Mucosa of descending colon (tissue), 3 donors: ENCODE results near the gene AREG. TPM values are rescaled to one million over a fixed set of nuclear protein-coding genes. Genes with fewer than 3 reads are reported as not detected.
A peak's percentile ranks its signal among the peaks of the same experiment; 100 is the strongest.

Source experiments
- ATAC-seq: fragments of 200-7000 bp; cut with Tn5 transposase; one replicate; pipeline ENCODE4 v1.9.1; 2020; ENCODE audit warnings: mild to moderate bottlenecking, moderate library complexity
- DNase-seq, 3 donors: peaks; one replicate each; pipeline ENCODE4 v3.0.0-alpha.2; 2020
- H3K36me3 ChIP-seq: fragments of 200-600 bp; one replicate; pipeline ENCODE4 v1.8.0; 2021; ENCODE audit warnings: low read depth, mild to moderate bottlenecking
- H3K4me1 ChIP-seq: fragments of 200-600 bp; one replicate; pipeline ENCODE4 v1.8.0; 2021; ENCODE audit warnings: low read depth, mild to moderate bottlenecking
- H3K4me3 ChIP-seq: fragments of 200-600 bp; one replicate; pipeline ENCODE4 v1.8.0; 2021; ENCODE audit warnings: mild to moderate bottlenecking
- H3K9me3 ChIP-seq: fragments of 200-600 bp; one replicate; pipeline ENCODE4 v1.8.0; 2021; ENCODE audit warnings: mild to moderate bottlenecking
- intact Hi-C, 2 donors: fragments of 100-400 bp; cut with DNase I in 1 of 2; cut with micrococcal nuclease in 1 of 2; formaldehyde crosslinking; loops; one replicate each; pipeline versions ENCODE4 v1.11.0 to v1.11.1; 2022; cut with DNase I, micrococcal nuclease
- total RNA-seq, 3 donors: library from RNA; stranded (reverse); fragmentation: NEBNext Ultra II Directional in 2 of 3; extraction: Animal tissue kit (Norgen Biotek cat#: 25700) in 2 of 3; gene quantifications; one replicate each; pipeline versions ENCODE4 v1.2.1 to v1.2.4, GENCODE V29; 2021 to 2023
- TF ChIP-seq, protein P1 (sequence below): fragments of 200-600 bp; IDR thresholded peaks from one replicate; pipeline ENCODE4 v1.8.0; 2022; ENCODE audit warnings: antibody characterized with exemption, mild to moderate bottlenecking
- donor health status: DM: no; HTN: no; CAD: no; lungs with moderate emphysema.
- donor health status: DM: no; HTN: no; CAD: no.
- donor health status: DM: no; HTN: yes; CAD: no.

AREG gene
- total RNA-seq, 3 donors from 2014 or later: 16.9 to 26.2 (median 18.9) TPM

DNA sequence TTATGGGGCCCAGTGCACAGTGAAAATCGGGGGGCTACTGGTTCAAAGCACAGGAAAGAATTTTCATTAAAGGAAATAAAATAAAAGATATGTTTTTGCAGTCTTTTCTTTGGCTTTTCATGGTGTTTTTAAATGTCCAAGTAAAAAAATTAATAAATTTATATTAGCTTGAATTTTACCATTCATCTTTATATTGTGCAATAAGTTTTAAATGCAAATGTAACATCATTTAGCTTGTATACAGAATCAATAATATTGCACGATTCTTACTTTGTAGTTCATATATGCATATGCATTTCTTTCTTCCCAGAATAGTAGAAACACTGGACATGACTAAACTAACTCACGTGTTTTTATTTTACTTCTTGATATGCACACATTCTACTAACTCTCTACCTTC is 31.0 kb downstream of the AREG start:
- DNase-seq: no peak
- Histone ChIP-seq H3K36me3 (no peaks in the 10 kb centered on the region), H3K4me3 (no peak overlapping the region), H3K4me1 (peaks cover 3% of the 10 kb centered on the region), H3K9me3 (no peaks in the 10 kb centered on the region)
- intact Hi-C loops: no loop called here
- ATAC-seq: no peak
- TF ChIP-seq, protein P1, sequence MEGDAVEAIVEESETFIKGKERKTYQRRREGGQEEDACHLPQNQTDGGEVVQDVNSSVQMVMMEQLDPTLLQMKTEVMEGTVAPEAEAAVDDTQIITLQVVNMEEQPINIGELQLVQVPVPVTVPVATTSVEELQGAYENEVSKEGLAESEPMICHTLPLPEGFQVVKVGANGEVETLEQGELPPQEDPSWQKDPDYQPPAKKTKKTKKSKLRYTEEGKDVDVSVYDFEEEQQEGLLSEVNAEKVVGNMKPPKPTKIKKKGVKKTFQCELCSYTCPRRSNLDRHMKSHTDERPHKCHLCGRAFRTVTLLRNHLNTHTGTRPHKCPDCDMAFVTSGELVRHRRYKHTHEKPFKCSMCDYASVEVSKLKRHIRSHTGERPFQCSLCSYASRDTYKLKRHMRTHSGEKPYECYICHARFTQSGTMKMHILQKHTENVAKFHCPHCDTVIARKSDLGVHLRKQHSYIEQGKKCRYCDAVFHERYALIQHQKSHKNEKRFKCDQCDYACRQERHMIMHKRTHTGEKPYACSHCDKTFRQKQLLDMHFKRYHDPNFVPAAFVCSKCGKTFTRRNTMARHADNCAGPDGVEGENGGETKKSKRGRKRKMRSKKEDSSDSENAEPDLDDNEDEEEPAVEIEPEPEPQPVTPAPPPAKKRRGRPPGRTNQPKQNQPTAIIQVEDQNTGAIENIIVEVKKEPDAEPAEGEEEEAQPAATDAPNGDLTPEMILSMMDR: no peak

DNA sequence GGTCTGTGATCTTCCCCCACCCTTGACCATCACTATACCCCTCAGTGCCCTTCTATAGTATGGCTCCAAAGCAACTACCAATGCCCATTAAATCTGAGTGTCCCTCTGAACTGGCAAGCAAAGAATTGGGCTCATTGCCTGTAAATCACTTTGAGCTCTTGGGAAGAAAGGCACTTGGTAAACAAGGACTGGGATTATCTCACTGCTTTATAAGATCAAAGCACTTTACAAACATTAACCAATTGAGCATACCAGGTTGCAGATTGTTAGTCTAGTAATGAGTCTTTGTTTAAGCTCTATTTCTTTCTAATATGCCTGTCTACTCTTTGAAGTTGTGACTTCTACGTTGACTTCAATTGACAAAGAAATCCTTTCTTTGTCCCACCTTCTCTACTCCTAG is 34.1 kb downstream of the AREG start:
- no peak for ATAC-seq
- H3K9me3 ChIP-seq: no peaks in the 10 kb centered on the region
- DNase-seq: no peak
- H3K4me3 ChIP-seq: no peak overlapping the region
- intact Hi-C loops: no loop called here
- H3K4me1 ChIP-seq: peaks cover 3% of the 10 kb centered on the region
- TF ChIP-seq, protein P1: no peak
- H3K36me3 ChIP-seq: no peaks in the 10 kb centered on the region

DNA sequence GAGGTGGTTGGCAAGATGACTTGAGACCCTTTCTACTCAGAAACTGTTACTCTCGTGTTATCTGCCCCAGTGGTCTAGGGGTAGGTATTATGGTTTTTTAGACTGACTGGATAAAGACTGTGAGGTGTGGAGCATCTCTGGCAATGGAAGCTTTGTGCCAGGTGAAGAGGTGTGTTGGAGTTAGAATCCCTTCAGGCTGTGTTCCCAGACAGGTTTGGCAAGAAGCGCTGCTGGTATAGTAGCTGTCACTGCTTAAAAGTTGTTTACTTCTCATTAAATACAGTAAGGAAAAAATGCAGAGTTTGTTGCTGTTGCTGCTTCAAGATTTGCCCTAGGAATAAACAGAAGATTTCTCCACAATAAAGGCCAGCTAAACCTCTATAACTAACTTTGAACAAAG is 35.3 kb downstream of the AREG start:
- Histone ChIP-seq H3K36me3 (no peaks in the 10 kb centered on the region), H3K9me3 (no peaks in the 10 kb centered on the region), H3K4me1 (peaks cover 2% of the 10 kb centered on the region), H3K4me3 (no peak overlapping the region)
- TF ChIP-seq, protein P1: no peak
- DNase-seq (peak in 1 of 3 donors; percentile 15), ATAC-seq (no peak)
- intact Hi-C loops: no loop called here

DNA sequence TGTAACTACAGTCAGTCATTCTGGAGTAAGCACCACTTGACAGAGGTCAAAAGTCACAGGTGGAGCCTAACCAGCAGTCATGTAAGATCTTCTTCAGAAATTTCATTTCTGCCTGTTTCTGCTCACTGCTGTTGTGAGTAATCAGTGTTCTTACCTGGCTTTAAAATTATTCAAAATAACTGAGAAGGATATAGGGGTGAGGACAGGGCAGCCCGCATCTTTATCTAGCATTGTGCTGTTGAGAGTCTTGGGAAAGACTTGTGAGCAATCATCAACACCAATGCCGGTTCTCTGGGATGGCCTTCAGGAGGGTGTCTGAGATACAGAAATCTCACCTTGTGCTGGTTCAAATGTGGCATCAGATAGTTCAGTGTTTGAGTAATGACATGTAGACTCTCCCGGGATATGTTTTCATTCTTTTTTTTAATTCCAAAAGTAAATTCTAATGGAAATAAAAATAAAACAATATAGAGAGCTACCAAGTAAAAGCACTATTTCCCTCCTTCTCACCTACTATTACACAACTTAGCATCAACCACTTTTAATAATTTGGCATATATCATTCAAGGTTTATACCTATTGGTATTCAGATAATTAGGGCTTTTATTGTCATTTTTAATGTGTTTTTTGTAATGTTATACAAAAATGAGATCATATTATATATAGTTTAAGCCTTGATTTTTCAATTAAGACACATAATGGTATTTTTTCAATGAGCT is 37.1 kb downstream of the AREG start:
- TF ChIP-seq, protein P1: no peak
- ATAC-seq: no peak

DNA sequence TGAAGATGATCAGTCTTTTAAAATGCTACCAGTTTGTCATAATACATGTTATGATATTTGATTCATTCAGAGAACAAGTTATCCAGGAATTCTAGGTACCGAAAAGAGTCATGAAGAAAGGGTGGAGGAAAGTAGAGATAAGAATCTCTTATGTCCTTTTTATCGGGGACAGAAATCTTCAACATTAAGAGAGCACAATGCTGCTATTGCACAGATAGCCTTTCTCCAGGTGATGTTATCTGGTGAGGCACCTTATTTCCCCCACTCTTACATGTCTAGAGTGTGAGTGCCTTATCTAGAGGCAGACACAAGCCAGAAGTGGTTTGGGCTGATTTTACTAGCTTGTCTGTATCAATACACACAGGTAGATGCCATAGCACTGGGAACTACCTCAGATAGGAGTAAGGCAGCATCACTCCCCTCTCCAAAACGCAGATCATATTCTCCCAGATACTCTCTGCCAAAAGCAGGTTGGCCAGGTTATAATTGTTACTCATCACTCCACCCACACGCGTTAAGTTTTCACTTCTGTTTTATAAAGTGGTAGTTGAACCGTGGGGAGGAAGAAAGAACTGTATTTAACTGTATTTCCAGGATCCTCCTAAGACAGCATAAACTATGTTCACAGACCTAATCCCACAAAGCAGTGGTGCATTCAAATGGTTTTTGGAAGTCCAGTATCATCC is 38.4 kb downstream of the AREG start:
- Histone ChIP-seq H3K4me1 (peaks cover 4% of the 10 kb centered on the region), H3K9me3 (no peaks in the 10 kb centered on the region), H3K4me3 (no peak overlapping the region), H3K36me3 (no peaks in the 10 kb centered on the region)
- DNase-seq (no peak), ATAC-seq (no peak)
- intact Hi-C loops: no loop called here
- TF ChIP-seq, protein P1: no peak

More for the DNA sequence above, 37.1 kb downstream of the AREG start:
- H3K4me3 ChIP-seq: no peak overlapping the region
- intact Hi-C loops: no loop called here
- H3K36me3 ChIP-seq: no peaks in the 10 kb centered on the region
- no peak for DNase-seq
- no peaks in the 10 kb centered on the region for H3K4me1 ChIP-seq
- no peaks in the 10 kb centered on the region for H3K9me3 ChIP-seq
